MM.1S (cell line): Measurements from ENCODE around the gene C9orf153.

ENCODE experiments used
- DNase-seq: peaks from one replicate; pipeline ENCODE4 v3.0.0-alpha.2; 2015
- H2AFZ ChIP-seq: fragments of 300-600 bp; sonication (generic); 2 replicates; pipeline ENCODE4 v1.6.0; 2016; ENCODE audit warnings: antibody characterized with exemption, low read length
- H3F3A ChIP-seq: fragments of 300-600 bp; sonication (generic); 2 replicates; pipeline ENCODE4 v1.6.1; 2016; ENCODE audit warnings: mild to moderate bottlenecking, antibody characterized with exemption, low read length, moderate library complexity, mixed read lengths; ENCODE audit not compliant: insufficient read depth
- H3K27ac ChIP-seq: fragments of 300-600 bp; sonication (generic); 2 replicates; pipeline ENCODE4 v1.5.1; 2016; ENCODE audit warnings: mild to moderate bottlenecking, low read length
- H3K27me3 ChIP-seq: fragments of 300-600 bp; sonication (generic); replicated peaks from 2 replicates; pipeline ENCODE4 v1.6.0; 2016; ENCODE audit warnings: low read length; ENCODE audit not compliant: insufficient read depth
- H3K36me3 ChIP-seq: fragments of 300-600 bp; sonication (generic); replicated peaks from 2 replicates; pipeline ENCODE4 v1.6.1; 2016; ENCODE audit warnings: mild to moderate bottlenecking, low read length, mixed read lengths; ENCODE audit not compliant: insufficient read depth
- H3K4me1 ChIP-seq: fragments of 300-600 bp; sonication (generic); 2 replicates; pipeline ENCODE4 v1.6.1; 2016; ENCODE audit warnings: low read length, mixed read lengths
- H3K4me2 ChIP-seq: fragments of 300-600 bp; sonication (generic); 2 replicates; pipeline ENCODE4 v1.6.0; 2016; ENCODE audit warnings: low read depth, low read length
- H3K4me3 ChIP-seq: fragments of 300-600 bp; sonication (generic); 2 replicates; pipeline ENCODE4 v1.5.1; 2016; ENCODE audit warnings: low read length, mixed read lengths
- H3K79me2 ChIP-seq: fragments of 300-600 bp; sonication (generic); 2 replicates; pipeline ENCODE4 v1.6.1; 2016; ENCODE audit warnings: mixed run types, low read length, mixed read lengths
- H3K9ac ChIP-seq: fragments of 300-600 bp; sonication (generic); 2 replicates; pipeline ENCODE4 v1.6.1; 2016; ENCODE audit warnings: low read length, mixed read lengths
- H3K9me2 ChIP-seq: fragments of 300-600 bp; sonication (generic); replicated peaks from 2 replicates; pipeline ENCODE4 v1.6.1; 2016; ENCODE audit warnings: mild to moderate bottlenecking, low read length, mixed read lengths; ENCODE audit not compliant: insufficient read depth
- H3K9me3 ChIP-seq: fragments of 300-600 bp; sonication (generic); replicated peaks from 2 replicates; pipeline ENCODE4 v1.6.1; 2016; ENCODE audit warnings: mild to moderate bottlenecking, low read length, mixed read lengths; ENCODE audit not compliant: insufficient read depth
- H4K20me1 ChIP-seq: fragments of 300-600 bp; sonication (generic); 2 replicates; pipeline ENCODE4 v1.6.1; 2016; ENCODE audit warnings: mild to moderate bottlenecking, low read length, moderate library complexity, mixed read lengths; ENCODE audit not compliant: insufficient read depth
- EZH2 ChIP-seq: fragments of 300-600 bp; sonication (generic); optimal IDR thresholded peaks from 2 replicates; pipeline ENCODE3; 2017; ENCODE audit warnings: low read depth, mild to moderate bottlenecking, antibody characterized with exemption, low read length, mixed read lengths
- EZH2phosphoT487 ChIP-seq: fragments of 300-600 bp; sonication (generic); IDR thresholded peaks from 2 replicates; pipeline ENCODE4 v1.6.1; 2018; ENCODE audit warnings: antibody characterized with exemption, low read length
- TF ChIP-seq, protein P1 (sequence below): fragments of 300-600 bp; sonication (generic); IDR thresholded peaks from 2 replicates; pipeline ENCODE4 v1.5.1; 2016; ENCODE audit warnings: antibody characterized with exemption, low read length, mixed read lengths

C9orf153 gene

DNA sequence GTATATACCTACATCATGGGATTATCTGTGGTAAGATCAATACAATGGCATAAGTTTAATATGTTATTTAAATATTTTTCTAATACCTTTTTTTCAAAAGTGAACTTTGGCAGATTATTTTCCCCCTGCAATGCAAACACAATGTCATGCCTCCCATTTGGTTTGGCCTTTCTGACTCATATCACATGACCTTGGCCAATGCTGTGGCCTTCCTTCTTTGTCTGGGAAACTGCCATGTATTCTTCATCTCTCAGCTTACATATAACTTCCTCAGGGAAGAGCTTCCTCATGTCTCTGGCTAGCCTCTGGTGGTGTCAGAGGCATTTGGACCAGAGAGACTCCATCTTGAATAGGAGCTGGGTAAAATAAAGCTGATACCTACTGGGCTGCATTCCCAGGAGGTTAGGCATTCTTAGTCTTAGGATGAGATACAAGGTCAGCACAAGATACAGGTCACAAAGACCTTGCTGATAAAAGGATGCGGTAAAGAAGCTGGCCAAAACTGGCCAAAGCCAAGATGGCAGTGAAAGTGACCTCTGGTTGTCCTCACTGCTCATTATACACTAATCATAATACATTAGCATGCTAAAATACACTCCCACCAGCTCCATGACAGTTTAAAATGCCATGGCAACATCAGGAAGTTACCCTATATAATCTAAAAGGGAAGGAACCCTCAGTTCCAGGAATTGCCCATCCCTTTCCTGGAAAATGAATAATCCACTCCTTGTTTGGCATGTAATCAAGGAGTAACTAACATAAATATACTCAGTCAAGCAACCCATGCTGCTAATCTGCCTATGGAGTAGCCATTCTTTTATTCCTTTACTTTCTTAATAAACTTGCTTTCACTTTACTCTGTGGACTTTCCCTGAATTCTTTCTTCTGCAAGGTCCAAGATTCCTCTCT lies 76.0 kb downstream of the C9orf153 start:
- Histone ChIP-seq H3K9ac (no peak overlapping the region), H3K36me3 (no peaks in the 10 kb centered on the region), H3K27ac (no peak overlapping the region), H3K9me2 (0 out of 2 replicates have a peak, but pooled peaks cover 3% of the 10 kb centered on the region), H3K4me1 (no peaks in the 10 kb centered on the region), H2AFZ (no peak overlapping the region), H3K4me3 (no peak overlapping the region), H3K4me2 (no peak overlapping the region), H3F3A (no peaks in the 10 kb centered on the region), H3K9me3 (no peaks in the 10 kb centered on the region), H3K79me2 (no peaks in the 10 kb centered on the region), H3K27me3 (no peaks in the 10 kb centered on the region), H4K20me1 (no peaks in the 10 kb centered on the region)
- no peak for DNase-seq
- TF ChIP-seq EZH2phosphoT487 (no peak), EZH2 (no peak)
- TF ChIP-seq, protein P1, sequence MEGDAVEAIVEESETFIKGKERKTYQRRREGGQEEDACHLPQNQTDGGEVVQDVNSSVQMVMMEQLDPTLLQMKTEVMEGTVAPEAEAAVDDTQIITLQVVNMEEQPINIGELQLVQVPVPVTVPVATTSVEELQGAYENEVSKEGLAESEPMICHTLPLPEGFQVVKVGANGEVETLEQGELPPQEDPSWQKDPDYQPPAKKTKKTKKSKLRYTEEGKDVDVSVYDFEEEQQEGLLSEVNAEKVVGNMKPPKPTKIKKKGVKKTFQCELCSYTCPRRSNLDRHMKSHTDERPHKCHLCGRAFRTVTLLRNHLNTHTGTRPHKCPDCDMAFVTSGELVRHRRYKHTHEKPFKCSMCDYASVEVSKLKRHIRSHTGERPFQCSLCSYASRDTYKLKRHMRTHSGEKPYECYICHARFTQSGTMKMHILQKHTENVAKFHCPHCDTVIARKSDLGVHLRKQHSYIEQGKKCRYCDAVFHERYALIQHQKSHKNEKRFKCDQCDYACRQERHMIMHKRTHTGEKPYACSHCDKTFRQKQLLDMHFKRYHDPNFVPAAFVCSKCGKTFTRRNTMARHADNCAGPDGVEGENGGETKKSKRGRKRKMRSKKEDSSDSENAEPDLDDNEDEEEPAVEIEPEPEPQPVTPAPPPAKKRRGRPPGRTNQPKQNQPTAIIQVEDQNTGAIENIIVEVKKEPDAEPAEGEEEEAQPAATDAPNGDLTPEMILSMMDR, result no peak

DNA sequence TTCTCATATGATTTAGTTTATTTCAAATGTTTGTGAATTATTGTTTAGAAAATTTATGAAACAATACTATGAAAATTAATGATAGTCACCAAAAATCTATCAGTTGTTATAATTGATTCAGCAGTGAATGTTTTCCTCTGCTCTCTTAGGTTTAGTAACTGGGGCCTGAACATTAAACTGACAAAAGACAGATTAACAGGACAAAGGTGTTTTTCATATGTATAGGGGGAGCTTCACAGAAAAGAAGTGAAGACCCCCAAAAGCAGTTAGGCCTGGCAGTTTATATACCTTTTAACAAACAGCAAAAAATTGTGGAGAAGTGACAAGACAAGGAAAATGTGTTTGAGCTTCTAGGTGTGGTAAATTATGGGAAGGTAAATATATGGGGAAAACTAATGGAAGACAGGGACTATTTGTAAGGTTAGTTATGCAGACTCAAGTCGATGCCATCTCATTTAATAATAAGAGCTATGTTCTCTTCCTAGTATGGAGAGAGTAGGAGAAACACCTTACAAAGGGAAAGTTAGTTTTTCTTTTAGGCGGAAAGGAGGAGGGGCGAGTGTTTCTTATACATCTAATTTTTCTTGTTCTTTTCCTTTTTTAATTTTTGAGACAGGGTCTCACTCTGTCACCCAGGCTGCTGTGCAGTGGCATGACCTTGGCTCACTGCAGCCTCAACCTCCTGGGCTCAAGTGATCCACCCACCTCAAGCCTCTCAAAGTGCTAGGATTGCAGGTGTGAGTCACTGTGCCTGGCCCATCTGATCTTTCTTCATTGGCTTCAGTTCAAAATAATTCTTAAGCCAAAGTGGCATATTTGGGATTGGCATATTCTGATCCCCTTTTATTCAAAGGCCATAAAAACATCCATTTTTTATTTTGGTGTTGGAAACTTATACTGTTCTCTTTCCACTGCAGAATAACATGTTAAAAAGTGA lies 77.8 kb downstream of the C9orf153 start:
- Histone ChIP-seq H3K79me2 (no peaks in the 10 kb centered on the region), H3K4me2 (no peak overlapping the region), H3K4me1 (no peaks in the 10 kb centered on the region), H3K27ac (no peak overlapping the region), H3K9me2 (0 out of 2 replicates have a peak, but pooled peaks cover 3% of the 10 kb centered on the region), H3K4me3 (no peak overlapping the region), H3K9me3 (no peaks in the 10 kb centered on the region), H2AFZ (no peak overlapping the region), H4K20me1 (no peaks in the 10 kb centered on the region), H3K36me3 (no peaks in the 10 kb centered on the region), H3F3A (no peaks in the 10 kb centered on the region), H3K9ac (no peak overlapping the region), H3K27me3 (no peaks in the 10 kb centered on the region)
- no peak for DNase-seq
- TF ChIP-seq EZH2, result no peak
- TF ChIP-seq EZH2phosphoT487, result no peak
- TF ChIP-seq, protein P1, result no peak

DNA sequence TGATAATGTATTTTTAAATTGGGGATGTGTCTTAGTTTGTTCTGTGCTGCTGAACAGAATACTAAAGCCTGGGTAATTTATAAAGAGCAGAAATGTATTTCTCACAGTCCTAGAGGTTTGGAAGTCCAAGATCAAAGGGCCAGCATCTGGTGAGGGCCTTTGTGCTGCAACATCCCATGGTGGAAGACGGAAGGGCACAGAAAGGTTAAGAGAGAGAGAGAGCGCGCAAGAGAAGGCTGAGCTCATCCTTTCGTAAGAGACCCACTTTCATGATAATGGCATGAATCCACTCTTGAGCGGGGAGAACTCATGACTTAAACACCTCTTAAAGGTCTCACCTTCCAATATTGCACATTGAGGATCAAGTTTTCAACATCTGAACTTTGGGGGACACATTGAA lies 81.0 kb downstream of the C9orf153 start:
- Histone ChIP-seq H3F3A (no peaks in the 10 kb centered on the region), H3K27ac (no peak overlapping the region), H3K4me3 (no peak overlapping the region), H3K4me2 (no peak overlapping the region), H3K9me3 (no peaks in the 10 kb centered on the region), H2AFZ (no peak overlapping the region), H3K9me2 (0 out of 2 replicates have a peak, but pooled peaks cover 3% of the 10 kb centered on the region), H4K20me1 (no peaks in the 10 kb centered on the region), H3K4me1 (no peaks in the 10 kb centered on the region), H3K27me3 (no peaks in the 10 kb centered on the region), H3K79me2 (no peaks in the 10 kb centered on the region), H3K9ac (no peak overlapping the region), H3K36me3 (no peaks in the 10 kb centered on the region)
- DNase-seq, result no peak
- TF ChIP-seq EZH2phosphoT487 (no peak), EZH2 (no peak)
- TF ChIP-seq, protein P1, result no peak
